WTC11 (cell line): ENCODE measurements around the gene SEMA6D.

Source experiments
- ATF6 ChIP-seq: sonication (generic); formaldehyde crosslinking; IDR thresholded peaks from 2 replicates; pipeline ENCODE4 v1.8.1; 2023; ENCODE audit warnings: mild to moderate bottlenecking, missing genetic modification reagents
- CBFB ChIP-seq: sonication (generic); formaldehyde crosslinking; IDR thresholded peaks from 2 replicates; pipeline ENCODE4 v1.8.1; 2022; ENCODE audit warnings: mild to moderate bottlenecking, low read depth, missing genetic modification reagents
- CTCF ChIP-seq: fragments of 200-600 bp; IDR thresholded peaks from 2 replicates; pipeline ENCODE4 v1.8.0; 2022; ENCODE audit warnings: antibody characterized with exemption
- HMGXB4 ChIP-seq: sonication (generic); formaldehyde crosslinking; IDR thresholded peaks from 2 replicates; pipeline ENCODE4 v1.8.1; 2023; ENCODE audit warnings: mild to moderate bottlenecking, moderate library complexity, missing genetic modification reagents
- IRF1 ChIP-seq: sonication (generic); formaldehyde crosslinking; IDR thresholded peaks from 2 replicates; pipeline ENCODE4 v1.8.0; 2023; ENCODE audit warnings: missing genetic modification reagents
- MAX ChIP-seq: sonication (generic); formaldehyde crosslinking; IDR thresholded peaks from 2 replicates; pipeline ENCODE4 v1.8.0; 2022; ENCODE audit warnings: mild to moderate bottlenecking, missing genetic modification reagents
- USF2 ChIP-seq: sonication (generic); formaldehyde crosslinking; IDR thresholded peaks from 2 replicates; pipeline ENCODE4 v1.8.1; 2023; ENCODE audit warnings: mild to moderate bottlenecking, missing genetic modification reagents, moderate library complexity

GRCh38 chr15:47814620-47815019 is 97.3 kb downstream of the SEMA6D start:
- TF ChIP-seq CTCF = no peak
- no peak for TF ChIP-seq USF2 (CRISPR knock-in tag)
- TF ChIP-seq MAX (CRISPR knock-in tag) = no peak
- no peak for TF ChIP-seq CBFB (CRISPR knock-in tag)
- no peak for TF ChIP-seq IRF1 (CRISPR knock-in tag)
- TF ChIP-seq HMGXB4 = no peak
- TF ChIP-seq ATF6 (CRISPR knock-in tag) = no peak
